Chondrocyte (in vitro differentiated cells): Measurements from ENCODE around the gene TMEM150C. TPM values are rescaled to one million over a fixed set of nuclear protein-coding genes. Genes with fewer than 3 reads are reported as not detected.

Experiments
- DNase-seq: peaks from one replicate; pipeline ENCODE4 v3.0.0; 2021; ENCODE audit warnings: mixed read lengths, low spot score
- H3K27ac Mint-ChIP-seq: one replicate; pipeline ENCODE4 v1.8.0; 2021; ENCODE audit warnings: mild to moderate bottlenecking, moderate library complexity, mixed read lengths; ENCODE audit not compliant: unreplicated experiment
- H3K27me3 Mint-ChIP-seq: 2 replicates; pipeline ENCODE4 v1.8.0; 2021; ENCODE audit warnings: low read depth, mixed read lengths
- H3K36me3 Mint-ChIP-seq: 2 replicates; pipeline ENCODE4 v1.8.0; 2021; ENCODE audit warnings: low read depth, mixed read lengths
- H3K4me1 Mint-ChIP-seq: 2 replicates; pipeline ENCODE4 v1.8.0; 2021; ENCODE audit warnings: low read depth, mild to moderate bottlenecking, mixed read lengths
- H3K4me3 Mint-ChIP-seq: one replicate; pipeline ENCODE4 v1.8.0; 2021; ENCODE audit warnings: mild to moderate bottlenecking, moderate library complexity, mixed read lengths; ENCODE audit not compliant: unreplicated experiment
- H3K9me3 Mint-ChIP-seq: 2 replicates; pipeline ENCODE4 v1.8.0; 2021; ENCODE audit warnings: low read depth, mixed read lengths
- total RNA-seq: library from RNA; stranded (reverse); gene quantifications from 3 replicates; pipeline ENCODE4 v1.2.1, GENCODE V29; 2021
- TF ChIP-seq, protein P1 (sequence below): fragments of 200-600 bp; sonication (generic); IDR thresholded peaks from 2 replicates; pipeline ENCODE4 v1.5.0; 2021; ENCODE audit warnings: antibody characterized with exemption, mild to moderate bottlenecking, moderate library complexity

The TMEM150C gene
- total RNA-seq, 1 donor from 2014 or later = 2.3 TPM

GRCh38 chr4:82469791-82470345 is 91.9 kb downstream of the TMEM150C start:
- Mint-ChIP-seq H3K27ac (no peak overlapping the region), H3K9me3 (no peaks in the 10 kb centered on the region), H3K4me3 (no peak overlapping the region), H3K4me1 (no peaks in the 10 kb centered on the region), H3K27me3 (no peaks in the 10 kb centered on the region), H3K36me3 (peaks cover 6% of the 10 kb centered on the region)
- no peak for DNase-seq
- TF ChIP-seq, protein P1, sequence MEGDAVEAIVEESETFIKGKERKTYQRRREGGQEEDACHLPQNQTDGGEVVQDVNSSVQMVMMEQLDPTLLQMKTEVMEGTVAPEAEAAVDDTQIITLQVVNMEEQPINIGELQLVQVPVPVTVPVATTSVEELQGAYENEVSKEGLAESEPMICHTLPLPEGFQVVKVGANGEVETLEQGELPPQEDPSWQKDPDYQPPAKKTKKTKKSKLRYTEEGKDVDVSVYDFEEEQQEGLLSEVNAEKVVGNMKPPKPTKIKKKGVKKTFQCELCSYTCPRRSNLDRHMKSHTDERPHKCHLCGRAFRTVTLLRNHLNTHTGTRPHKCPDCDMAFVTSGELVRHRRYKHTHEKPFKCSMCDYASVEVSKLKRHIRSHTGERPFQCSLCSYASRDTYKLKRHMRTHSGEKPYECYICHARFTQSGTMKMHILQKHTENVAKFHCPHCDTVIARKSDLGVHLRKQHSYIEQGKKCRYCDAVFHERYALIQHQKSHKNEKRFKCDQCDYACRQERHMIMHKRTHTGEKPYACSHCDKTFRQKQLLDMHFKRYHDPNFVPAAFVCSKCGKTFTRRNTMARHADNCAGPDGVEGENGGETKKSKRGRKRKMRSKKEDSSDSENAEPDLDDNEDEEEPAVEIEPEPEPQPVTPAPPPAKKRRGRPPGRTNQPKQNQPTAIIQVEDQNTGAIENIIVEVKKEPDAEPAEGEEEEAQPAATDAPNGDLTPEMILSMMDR = peak; percentile 45

DNA sequence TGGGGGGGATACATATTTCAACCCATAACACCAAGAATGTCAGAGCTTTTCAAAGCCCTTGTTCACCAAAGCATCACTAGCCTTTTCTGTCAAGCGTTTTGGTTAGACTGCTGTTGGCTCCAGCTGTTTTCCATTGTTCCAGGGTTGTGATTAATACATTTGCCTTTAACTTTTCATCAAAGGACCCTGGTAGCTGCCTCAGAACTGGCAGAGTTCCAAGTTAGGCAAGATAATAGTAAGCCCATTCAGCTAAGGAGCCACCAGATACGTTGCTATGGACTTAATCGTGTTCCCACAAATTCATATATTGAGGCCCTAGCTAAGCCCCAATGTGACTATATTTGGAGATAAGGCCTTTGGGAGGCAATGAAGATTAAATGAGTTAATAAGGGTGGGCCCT is 94.3 kb downstream of the TMEM150C start:
- Mint-ChIP-seq H3K4me1 (no peaks in the 10 kb centered on the region), H3K9me3 (no peaks in the 10 kb centered on the region), H3K4me3 (no peak overlapping the region), H3K36me3 (peaks cover 7% of the 10 kb centered on the region), H3K27me3 (no peaks in the 10 kb centered on the region), H3K27ac (no peak overlapping the region)
- no peak for DNase-seq
- TF ChIP-seq, protein P1 = no peak

DNA sequence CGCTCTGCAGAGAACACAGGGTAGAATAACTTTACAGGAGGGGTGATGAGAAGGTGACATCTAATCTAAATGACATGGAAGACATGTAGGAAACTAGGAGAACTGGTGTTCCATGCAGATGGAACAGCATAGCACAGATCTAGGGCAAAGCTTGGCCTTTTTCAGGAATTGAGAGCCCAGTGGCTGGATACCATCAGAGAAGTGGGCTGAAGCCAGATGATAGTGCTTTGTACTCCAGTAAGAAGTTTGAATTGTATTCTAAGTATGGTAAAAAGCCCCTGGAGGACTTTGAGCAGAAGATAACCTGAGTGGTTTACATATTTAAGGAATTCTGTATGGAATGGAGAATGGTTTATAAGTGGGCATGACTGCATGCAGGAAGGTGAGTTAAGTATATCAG is 98.6 kb downstream of the TMEM150C start:
- TF ChIP-seq, protein P1 = no peak
- no peak for DNase-seq
- Mint-ChIP-seq H3K36me3 (peaks cover 6% of the 10 kb centered on the region), H3K4me3 (no peak overlapping the region), H3K9me3 (no peaks in the 10 kb centered on the region), H3K4me1 (no peaks in the 10 kb centered on the region), H3K27me3 (no peaks in the 10 kb centered on the region), H3K27ac (no peak overlapping the region)

- DNase-seq = no peak
- peaks cover 5% of the 10 kb centered on the region for H3K36me3 Mint-ChIP-seq
- H3K4me1 Mint-ChIP-seq = no peaks in the 10 kb centered on the region
- no peak overlapping the region for H3K4me3 Mint-ChIP-seq
- H3K27me3 Mint-ChIP-seq = no peaks in the 10 kb centered on the region
- TF ChIP-seq, protein P1 = peak; percentile 92
- H3K27ac Mint-ChIP-seq = no peak overlapping the region
- no peaks in the 10 kb centered on the region for H3K9me3 Mint-ChIP-seq
Observed at GRCh38 chr4:82462415-82462831, 99.4 kb downstream of the TMEM150C start.

DNA sequence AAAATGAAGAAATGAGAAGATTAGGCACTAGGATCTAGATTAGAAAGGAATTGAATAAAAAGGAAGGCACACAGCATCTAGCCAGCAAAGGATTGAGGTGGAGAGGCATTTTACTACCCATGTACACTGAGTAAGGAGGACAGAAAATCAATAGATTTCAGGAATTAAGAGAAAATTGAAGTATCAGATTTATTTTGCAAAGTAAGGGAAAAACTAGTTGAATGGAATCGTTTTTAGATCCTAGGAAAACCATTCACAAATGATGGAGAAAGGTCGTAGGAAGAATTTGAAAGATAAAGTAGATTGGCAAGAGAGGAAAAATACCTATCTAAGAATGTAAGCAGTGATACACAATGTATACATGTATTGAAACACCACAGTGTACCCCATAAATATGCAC is 100.1 kb downstream of the TMEM150C start:
- DNase-seq = no peak
- Mint-ChIP-seq H3K4me1 (no peaks in the 10 kb centered on the region), H3K27me3 (no peaks in the 10 kb centered on the region), H3K36me3 (peaks cover 8% of the 10 kb centered on the region), H3K4me3 (no peak overlapping the region), H3K9me3 (no peaks in the 10 kb centered on the region), H3K27ac (no peak overlapping the region)
- TF ChIP-seq, protein P1 = no peak
